ENCODE data around the gene OR51A4. TPM values are rescaled to one million over a fixed set of nuclear protein-coding genes. Genes with fewer than 3 reads are reported as not detected.

Gene OR51A4
- total RNA-seq, 2 donors from 2014 or later = not detected

Other genes starting within 250 kb of the OR51A4 start
- under 1 TPM; 0.18 to 0.84 TPM for gene OR51E2, start 249.8 kb downstream of the OR51A4 start, total RNA-seq
- gene MMP26, start 242.8 kb downstream of the OR51A4 start, total RNA-seq = not detected
- gene OR51F1, start 177.7 kb downstream of the OR51A4 start, total RNA-seq = not detected
- not detected for gene OR52R1, start 143.2 kb downstream of the OR51A4 start, total RNA-seq
- not detected for gene OR51F2, start 126.3 kb downstream of the OR51A4 start, total RNA-seq
- not detected for gene OR51S1, start 98.4 kb downstream of the OR51A4 start, total RNA-seq
- not detected for gene OR51T1, start 65.7 kb downstream of the OR51A4 start, total RNA-seq
- not detected for gene OR51A7, start 43.8 kb downstream of the OR51A4 start, total RNA-seq
- not detected for gene OR51G2, start 28.3 kb downstream of the OR51A4 start, total RNA-seq
- not detected for gene OR51G1, start 23.3 kb downstream of the OR51A4 start, total RNA-seq
- not detected for gene OR51A2, start 8.1 kb upstream of the OR51A4 start, total RNA-seq
- not detected for gene OR51L1, start 47.2 kb upstream of the OR51A4 start, total RNA-seq
- not detected for gene OR52J3, start 98.9 kb upstream of the OR51A4 start, total RNA-seq
- not detected for gene OR52E2, start 112.0 kb upstream of the OR51A4 start, total RNA-seq
- gene OR52E1, start 122.0 kb upstream of the OR51A4 start, total RNA-seq = not detected
- gene OR52A5, start 190.8 kb upstream of the OR51A4 start, total RNA-seq = not detected
- gene OR52A1, start 207.2 kb upstream of the OR51A4 start, total RNA-seq = not detected

Measured in left colon (tissue), 2 donors.